Adrenal gland (tissue), 12 donors: ENCODE data around the gene ANTKMT. TPM values are rescaled to one million over a fixed set of nuclear protein-coding genes. Genes with fewer than 3 reads are reported as not detected.

Experiments used
- DNase-seq, 7 donors: peaks; one replicate each; pipeline ENCODE4 v3.0.0-alpha.2; 2019 to 2020
- H3K27ac ChIP-seq, 5 donors: fragments of 200-600 bp; sonication (generic) in 4 of 5; 1 replicate in 3 of 5; 2 replicates in 2 of 5; pipeline versions ENCODE4 v1.5.1 to v1.8.0; 2016 to 2020; ENCODE audit warnings: mild to moderate bottlenecking in 1 of 5
- H3K27me3 ChIP-seq: fragments of 200-600 bp; 2 replicates; pipeline ENCODE4 v1.8.0; 2021
- H3K36me3 ChIP-seq, 2 donors: fragments of 200-600 bp; replicated peaks in 1 of 2; 1 replicate in 1 of 2; 2 replicates in 1 of 2; pipeline versions ENCODE4 v1.5.1 to v1.8.0; 2018 to 2022
- H3K4me1 ChIP-seq, 2 donors: fragments of 200-600 bp; replicated peaks in 1 of 2; 1 replicate in 1 of 2; 2 replicates in 1 of 2; pipeline versions ENCODE4 v1.5.1 to v1.8.0; 2018 to 2021
- H3K4me3 ChIP-seq, 4 donors: fragments of 200-600 bp; sonication (generic) in 3 of 4; one replicate each; pipeline ENCODE4 v1.5.1; 2016 to 2018
- H3K9me3 ChIP-seq, 3 donors: fragments of 200-600 bp; sonication (generic) in 1 of 3; replicated peaks in 1 of 3; 1 replicate in 2 of 3; 2 replicates in 1 of 3; pipeline versions ENCODE4 v1.5.1 to v1.8.0; 2016 to 2021
- CTCF ChIP-seq, 6 experiments: fragments of 450-650 bp in 4 of 6; fragments of 200-600 bp in 2 of 6; sonication (generic) in 1 of 6; IDR thresholded peaks; 1 replicate in 5 of 6; 2 replicates in 1 of 6; pipeline versions ENCODE4 v1.5.1 to v1.8.0; 2016 to 2021; ENCODE audit warnings: antibody characterized with exemption in 6 of 6, mild to moderate bottlenecking in 2 of 6, moderate library complexity in 1 of 6
- POLR2A ChIP-seq, 2 donors: fragments of 450-650 bp; IDR thresholded peaks; one replicate each; pipeline ENCODE4 v1.6.1; 2017; ENCODE audit warnings: antibody characterized with exemption in 2 of 2, mild to moderate bottlenecking in 2 of 2, moderate library complexity in 1 of 2
- WGBS, 4 donors: extraction: QIAGEN DNeasy Blood & Tissue Kit in 2 of 4; methylation state at CpG; one replicate each; pipeline versions ENCODE4 v1.1.5 to v1.1.7; 2013 to 2017; 5-methylcytosine and 5-hydroxymethylcytosine counted together
- intact Hi-C, 2 donors: fragments of 100-400 bp; cut with DNase I; formaldehyde crosslinking; loops; one replicate each; pipeline versions ENCODE4 v1.14.1 to v1.15.0; 2022 to 2023
- polyA plus RNA-seq, 3 donors: library from polyadenylated mRNA; stranded (reverse); fragments of 200-250 nt in 2 of 3; fragments of 350-450 nt in 1 of 3; fragmentation: Illumina TruSeq in 1 of 3; extraction: RNeasy Lipid Tissue Mini Kit (QIAGEN cat#74804) in 1 of 3; gene quantifications; one replicate each; pipeline ENCODE4 v1.2.3, GENCODE V29; 2013 to 2014
- total RNA-seq, 9 donors: library from RNA; depleted of rRNA in 4 of 9; stranded (reverse); fragments of >200 nt in 4 of 9; fragments of 120-200 nt in 1 of 9; fragmentation: NEBNext Ultra II Directional in 1 of 9; extraction: Animal tissue kit (Norgen Biotek cat#: 25700) in 1 of 9; gene quantifications; one replicate each; pipeline versions ENCODE4 v1.1.0 to v1.2.4, GENCODE V29; 2013 to 2023
- donor health status: healthy with polysubstance abuse.
- donor health status: Bipolar disorder and iron deficiency.
- donor health status: DM: yes; HTN: yes; CAD: no.
- donor health status: DM: no; HTN: no; CAD: no.
- donor health status: DM: no; HTN: no; CAD: no.
- donor health status: DM: yes; HTN: yes; CAD: no.

Gene ANTKMT
- total and polyA plus RNA-seq, 12 donors: 0.48 to 127 (median 64.1) TPM

GRCh38 chr16:672851-673250 lies 48.1 kb upstream of the ANTKMT start:
- WGBS, 4 donors: 92 to 93% (median 92%) methylated on average over 20 to 21 of the region's 21 CpGs; no CpG with 5 or more reads in 1 of the 4 donors
- peaks cover 0 to 44% of the 10 kb centered on the region in 2 donors for H3K36me3 ChIP-seq
- peaks cover 23 to 24% of the 10 kb centered on the region in 2 donors for H3K4me1 ChIP-seq
- H3K27ac ChIP-seq: no peak overlapping the region
- TF ChIP-seq CTCF (IDR thresholded peaks at IDR 0.05): no peak
- no peaks in the 10 kb centered on the region for H3K27me3 ChIP-seq
- no peak overlapping the region for H3K4me3 ChIP-seq
- intact Hi-C loops: no loop called here
- H3K9me3 ChIP-seq: no peaks in the 10 kb centered on the region
- DNase-seq: no peak

GRCh38 chr16:673399-673991 lies 47.5 kb upstream of the ANTKMT start:
- no peaks in the 10 kb centered on the region for H3K27me3 ChIP-seq
- TF ChIP-seq POLR2A (IDR thresholded peaks at IDR 0.05) (no peak), CTCF (IDR thresholded peaks at IDR 0.05) (no peak)
- peaks cover 0 to 44% of the 10 kb centered on the region in 2 donors for H3K36me3 ChIP-seq
- intact Hi-C loops: no loop called here
- no peak overlapping the region for H3K4me3 ChIP-seq
- H3K9me3 ChIP-seq: no peaks in the 10 kb centered on the region
- H3K4me1 ChIP-seq: peaks cover 23 to 24% of the 10 kb centered on the region in 2 donors
- 91 to 95% (median 93%) methylated on average over 8 to 18 of the region's 18 CpGs for WGBS, 4 donors
- no peak for DNase-seq
- H3K27ac ChIP-seq: peak overlapping the region in 1 of 5 donors; percentile 49

GRCh38 chr16:674214-674881 lies 46.6 kb upstream of the ANTKMT start:
- peak in 4 of 7 donors; percentile 80 to 86 (median 82) for DNase-seq
- H3K27ac ChIP-seq: peak overlapping the region in 3 of 5 donors; percentile 49 to 77 (median 50)

GRCh38 chr16:674968-675883 lies 45.7 kb upstream of the ANTKMT start, which contains the start of gene RHBDL1:
Gene RHBDL1, plus strand, starts transcription at chr16:675671. Its CDS starts 120 bp downstream, at chr16:675791.
- 5 to 6% methylated on average over 60 to 73 of the region's 73 CpGs; no CpG with 5 or more reads in 2 of the 4 donors for WGBS, 4 donors
- Histone ChIP-seq H3K9me3 (no peaks in the 10 kb centered on the region), H3K4me1 (peaks cover 13 to 15% of the 10 kb centered on the region in 2 donors), H3K27ac (peak within 1 kb of the TSS in 3 of 5 donors; percentile 47 to 77 (median 50)), H3K4me3 (peak within 1 kb of the TSS in 1 of 4 donors; percentile 51), H3K27me3 (no peaks in the 10 kb centered on the region), H3K36me3 (peaks cover 0 to 35% of the 10 kb centered on the region in 2 donors)
- intact Hi-C loops: no loop called here
- TF ChIP-seq POLR2A (IDR thresholded peaks at IDR 0.05) (no peak), CTCF (IDR thresholded peaks at IDR 0.05) (peak in 1 of 6 experiments; percentile 17)
- DNase-seq: peak in 2 of 7 donors; percentile 61 to 62

More at GRCh38 chr16:674214-674881, 46.6 kb upstream of the ANTKMT start:
- H3K4me3 ChIP-seq: no peak overlapping the region
- no peak for TF ChIP-seq POLR2A (IDR thresholded peaks at IDR 0.05)
- H3K27me3 ChIP-seq: no peaks in the 10 kb centered on the region
- no peaks in the 10 kb centered on the region for H3K9me3 ChIP-seq
- intact Hi-C loops: no loop called here
- H3K36me3 ChIP-seq: peaks cover 0 to 44% of the 10 kb centered on the region in 2 donors
- H3K4me1 ChIP-seq: peaks cover 15 to 16% of the 10 kb centered on the region in 2 donors
- WGBS, 4 donors: 50 to 60% (median 55%) methylated on average over 9 to 22 of the region's 22 CpGs
